H9 (cell line): ENCODE data around the gene GALNT16. TPM values are rescaled to one million over a fixed set of nuclear protein-coding genes. Genes with fewer than 3 reads are reported as not detected.

ENCODE experiments used
- DNase-seq: peaks from one replicate; pipeline ENCODE4 v3.0.0-alpha.2; 2017
- H2AFZ ChIP-seq: one replicate; pipeline ENCODE4 v1.6.1; 2013; ENCODE audit warnings: mild to moderate bottlenecking, low read length, control low read depth, moderate library complexity
- H2AK5ac ChIP-seq: 2 replicates; pipeline ENCODE4 v1.6.1; 2013; ENCODE audit warnings: low read length, control low read depth, mixed read lengths; ENCODE audit not compliant: insufficient read length
- H2BK120ac ChIP-seq: one replicate; pipeline ENCODE4 v1.6.1; 2013; ENCODE audit warnings: low read depth, mild to moderate bottlenecking, low read length, control low read depth, inconsistent platforms; ENCODE audit not compliant: poor library complexity, severe bottlenecking
- H2BK12ac ChIP-seq: 2 replicates; pipeline ENCODE4 v1.6.1; 2013; ENCODE audit warnings: low read length, control low read depth, mixed read lengths, low read depth; ENCODE audit not compliant: insufficient read length
- H2BK15ac ChIP-seq: 2 replicates; pipeline ENCODE4 v1.6.1; 2013; ENCODE audit warnings: low read depth, low read length, control low read depth
- H2BK20ac ChIP-seq: one replicate; pipeline ENCODE4 v1.6.1; 2013; ENCODE audit warnings: low read depth, mild to moderate bottlenecking, low read length, control low read depth, inconsistent platforms; ENCODE audit not compliant: poor library complexity, severe bottlenecking
- H2BK5ac ChIP-seq: 2 replicates; pipeline ENCODE4 v1.6.1; 2013; ENCODE audit warnings: low read length, control low read depth, mixed read lengths; ENCODE audit not compliant: insufficient read length
- H3K14ac ChIP-seq: 2 replicates; pipeline ENCODE4 v1.6.1; 2013; ENCODE audit warnings: low read length, control low read depth; ENCODE audit not compliant: insufficient read depth
- H3K18ac ChIP-seq: 2 replicates; pipeline ENCODE4 v1.6.1; 2013; ENCODE audit warnings: low read depth, mild to moderate bottlenecking, mixed read lengths, low read length, control low read depth; ENCODE audit not compliant: insufficient read length
- H3K23ac ChIP-seq: 2 replicates; pipeline ENCODE4 v1.6.1; 2013; ENCODE audit warnings: low read length, control low read depth, mixed read lengths, low read depth; ENCODE audit not compliant: insufficient read length
- H3K23me2 ChIP-seq: 2 replicates; pipeline ENCODE4 v1.6.1; 2013; ENCODE audit warnings: low read depth, mild to moderate bottlenecking, mixed read lengths, low read length, control low read depth; ENCODE audit not compliant: insufficient read length, poor library complexity, severe bottlenecking
- H3K27ac ChIP-seq: 2 replicates; pipeline ENCODE4 v1.5.1; 2013; ENCODE audit warnings: low read length, control low read depth, mixed read lengths, low read depth; ENCODE audit not compliant: insufficient read length
- H3K27me3 ChIP-seq: 2 replicates; pipeline ENCODE4 v1.6.1; 2013; ENCODE audit warnings: low read length, control low read depth, inconsistent platforms; ENCODE audit not compliant: insufficient read depth
- H3K4ac ChIP-seq: 2 replicates; pipeline ENCODE4 v1.6.1; 2013; ENCODE audit warnings: low read depth, mild to moderate bottlenecking, control low read depth, inconsistent platforms, low read length, moderate library complexity
- H3K4me1 ChIP-seq: 2 replicates; pipeline ENCODE4 v1.6.1; 2013; ENCODE audit warnings: low read length, control low read depth, inconsistent platforms; ENCODE audit not compliant: insufficient read depth
- H3K4me2 ChIP-seq: 2 replicates; pipeline ENCODE4 v1.6.1; 2013; ENCODE audit warnings: low read length, control low read depth, mixed read lengths; ENCODE audit not compliant: insufficient read length, insufficient read depth
- H3K56ac ChIP-seq: 2 replicates; pipeline ENCODE4 v1.6.1; 2013; ENCODE audit warnings: low read depth, mild to moderate bottlenecking, mixed read lengths, low read length, control low read depth; ENCODE audit not compliant: insufficient read length
- H3K79me1 ChIP-seq: 2 replicates; pipeline ENCODE4 v1.6.1; 2013; ENCODE audit warnings: low read depth, mild to moderate bottlenecking, moderate library complexity, low read length, control low read depth, inconsistent platforms; ENCODE audit not compliant: insufficient read depth, poor library complexity, severe bottlenecking
- H3K79me2 ChIP-seq: 2 replicates; pipeline ENCODE4 v1.6.1; 2013; ENCODE audit warnings: low read length, control low read depth, inconsistent platforms; ENCODE audit not compliant: insufficient read depth
- H3K9ac ChIP-seq: 2 replicates; pipeline ENCODE4 v1.6.1; 2013; ENCODE audit warnings: low read length, control low read depth, mixed read lengths; ENCODE audit not compliant: insufficient read length; ENCODE audit errors: extremely low read depth
- H3K9me3 ChIP-seq: one replicate; pipeline ENCODE4 v1.6.1; 2013; ENCODE audit warnings: low read depth, low read length, inconsistent platforms; ENCODE audit not compliant: control insufficient read depth
- H3T11ph ChIP-seq: one replicate; pipeline ENCODE4 v1.6.1; 2013; ENCODE audit warnings: mild to moderate bottlenecking, low read length, control low read depth, inconsistent platforms
- H4K20me1 ChIP-seq: one replicate; pipeline ENCODE4 v1.6.1; 2013; ENCODE audit not compliant: control insufficient read depth, insufficient read length, insufficient read depth
- H4K5ac ChIP-seq: 2 replicates; pipeline ENCODE4 v1.6.1; 2013; ENCODE audit warnings: low read depth, mild to moderate bottlenecking, mixed read lengths, low read length, control low read depth; ENCODE audit not compliant: insufficient read length
- H4K8ac ChIP-seq: replicated peaks from 2 replicates; pipeline ENCODE4 v1.6.1; 2013; ENCODE audit warnings: low read length, control low read depth, mixed read lengths, low read depth; ENCODE audit not compliant: insufficient read length
- H4K91ac ChIP-seq: 2 replicates; pipeline ENCODE4 v1.6.1; 2013; ENCODE audit warnings: low read depth, mild to moderate bottlenecking, moderate library complexity, mixed read lengths, low read length, control low read depth; ENCODE audit not compliant: insufficient read length
- H3K27ac Mint-ChIP-seq, 3 experiments: 2 replicates in 2 of 3; 3 replicates in 1 of 3; pipeline ENCODE4 v1.8.0; 2020 to 2021; ENCODE audit warnings: mixed read lengths in 3 of 3, mild to moderate bottlenecking in 1 of 3, moderate library complexity in 1 of 3
- H3K27me3 Mint-ChIP-seq: 2 replicates; pipeline ENCODE4 v1.8.0; 2021; ENCODE audit warnings: low read depth, mild to moderate bottlenecking, moderate library complexity, mixed read lengths
- H3K36me3 Mint-ChIP-seq, 3 experiments: 2 replicates in 2 of 3; 3 replicates in 1 of 3; pipeline ENCODE4 v1.8.0; 2020 to 2021; ENCODE audit warnings: low read depth in 3 of 3, mixed read lengths in 3 of 3; ENCODE audit not compliant: insufficient read depth in 1 of 3
- H3K4me1 Mint-ChIP-seq, 2 experiments: 2 replicates each; pipeline ENCODE4 v1.8.0; 2020; ENCODE audit warnings: mixed read lengths in 2 of 2
- H3K4me3 Mint-ChIP-seq, 2 experiments: 2 replicates in 1 of 2; 3 replicates in 1 of 2; pipeline ENCODE4 v1.8.0; 2020 to 2021; ENCODE audit warnings: mild to moderate bottlenecking in 2 of 2, mixed read lengths in 2 of 2, moderate library complexity in 1 of 2
- H3K9me3 Mint-ChIP-seq, 2 experiments: 2 replicates in 1 of 2; 3 replicates in 1 of 2; pipeline ENCODE4 v1.8.0; 2020; ENCODE audit warnings: mild to moderate bottlenecking in 2 of 2, mixed read lengths in 2 of 2, moderate library complexity in 1 of 2
- WGBS: extraction: QIAGEN DNeasy Blood & Tissue Kit; methylation state at CpG from one replicate; pipeline ENCODE4 v1.1.7; 2013; ENCODE audit warnings: missing lambda C conversion rate, low lambda C conversion rate, mixed read lengths; ENCODE audit not compliant: insufficient read length; ENCODE audit errors: extremely low coverage; 5-methylcytosine and 5-hydroxymethylcytosine counted together
- total RNA-seq: library from RNA; stranded (reverse); gene quantifications from 2 replicates; pipeline ENCODE4 v1.2.1, GENCODE V29; 2021
- TF ChIP-seq, protein P1 (sequence below): fragments of 200-600 bp; sonication (generic); conservative IDR thresholded peaks from 3 replicates; pipeline ENCODE4 v1.8.0; 2021; ENCODE audit warnings: antibody characterized with exemption, mild to moderate bottlenecking

GALNT16 gene
- total RNA-seq, 1 experiment from 2014 or later = 2.3 TPM

DNA sequence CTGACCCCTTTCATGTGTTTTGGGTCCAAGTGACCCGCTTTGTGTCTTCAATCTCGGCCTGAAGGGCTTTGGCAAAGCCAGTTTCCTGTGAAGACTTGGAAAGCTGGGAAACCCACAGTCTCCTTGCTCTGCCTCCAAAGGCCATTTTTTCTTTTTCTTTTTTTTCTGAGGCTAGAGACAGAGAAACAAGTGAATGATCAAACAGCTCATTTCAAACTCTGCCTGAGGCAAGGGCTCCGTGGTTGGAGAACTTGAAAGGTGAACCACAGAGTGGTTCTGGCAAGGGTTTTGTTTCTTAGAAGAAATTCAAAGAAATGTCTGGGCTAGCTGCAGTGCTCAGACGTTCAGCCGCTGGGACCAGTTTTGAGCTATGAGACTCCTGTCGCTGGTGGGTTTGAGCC lies 75.4 kb downstream of the GALNT16 start:
- peaks cover 2% of the 10 kb centered on the region for H3K27me3 Mint-ChIP-seq
- Histone ChIP-seq H3K27ac (no peak overlapping the region), H3K27me3 (no peaks in the 10 kb centered on the region), H2BK5ac (no peak overlapping the region), H3K23me2 (no peaks in the 10 kb centered on the region), H2BK20ac (no peak overlapping the region), H3K4me1 (no peaks in the 10 kb centered on the region), H3K79me2 (no peaks in the 10 kb centered on the region), H2AFZ (no peak overlapping the region), H3K4me2 (no peak overlapping the region), H4K8ac (no peak overlapping the region), H3T11ph (no peak overlapping the region), H3K9ac (no peak overlapping the region), H4K91ac (no peak overlapping the region), H3K23ac (no peak overlapping the region), H3K9me3 (no peaks in the 10 kb centered on the region), H2BK15ac (no peak overlapping the region), H3K14ac (no peak overlapping the region), H3K18ac (no peak overlapping the region), H2BK12ac (no peak overlapping the region), H3K79me1 (no peaks in the 10 kb centered on the region), H3K56ac (no peak overlapping the region), H2AK5ac (no peak overlapping the region), H2BK120ac (no peak overlapping the region), H4K20me1 (no peaks in the 10 kb centered on the region), H4K5ac (no peak overlapping the region), H3K4ac (no peak overlapping the region)
- no peaks in the 10 kb centered on the region; a peak in 1 of 7 replicates for H3K36me3 Mint-ChIP-seq
- TF ChIP-seq, protein P1, sequence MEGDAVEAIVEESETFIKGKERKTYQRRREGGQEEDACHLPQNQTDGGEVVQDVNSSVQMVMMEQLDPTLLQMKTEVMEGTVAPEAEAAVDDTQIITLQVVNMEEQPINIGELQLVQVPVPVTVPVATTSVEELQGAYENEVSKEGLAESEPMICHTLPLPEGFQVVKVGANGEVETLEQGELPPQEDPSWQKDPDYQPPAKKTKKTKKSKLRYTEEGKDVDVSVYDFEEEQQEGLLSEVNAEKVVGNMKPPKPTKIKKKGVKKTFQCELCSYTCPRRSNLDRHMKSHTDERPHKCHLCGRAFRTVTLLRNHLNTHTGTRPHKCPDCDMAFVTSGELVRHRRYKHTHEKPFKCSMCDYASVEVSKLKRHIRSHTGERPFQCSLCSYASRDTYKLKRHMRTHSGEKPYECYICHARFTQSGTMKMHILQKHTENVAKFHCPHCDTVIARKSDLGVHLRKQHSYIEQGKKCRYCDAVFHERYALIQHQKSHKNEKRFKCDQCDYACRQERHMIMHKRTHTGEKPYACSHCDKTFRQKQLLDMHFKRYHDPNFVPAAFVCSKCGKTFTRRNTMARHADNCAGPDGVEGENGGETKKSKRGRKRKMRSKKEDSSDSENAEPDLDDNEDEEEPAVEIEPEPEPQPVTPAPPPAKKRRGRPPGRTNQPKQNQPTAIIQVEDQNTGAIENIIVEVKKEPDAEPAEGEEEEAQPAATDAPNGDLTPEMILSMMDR = no peak
- no peak overlapping the region for H3K27ac Mint-ChIP-seq
- no peak for DNase-seq
- H3K9me3 Mint-ChIP-seq = no peaks in the 10 kb centered on the region
- H3K4me1 Mint-ChIP-seq = peaks cover 0 to 7% of the 10 kb centered on the region in 2 experiments; a peak in 2 of 4 replicates
- WGBS = no CpG with 5 or more reads among the region's 6 CpGs
- no peak overlapping the region for H3K4me3 Mint-ChIP-seq
